CD4-positive, alpha-beta T cell treated with Interleukin-6 for 4 hours (primary cell): ENCODE data around the gene PERCC1.

ENCODE experiments used
- DNase-seq: peaks from one replicate; pipeline ENCODE4 v3.0.0-alpha.2; 2020; ENCODE audit warnings: mixed read lengths

The PERCC1 gene

DNA sequence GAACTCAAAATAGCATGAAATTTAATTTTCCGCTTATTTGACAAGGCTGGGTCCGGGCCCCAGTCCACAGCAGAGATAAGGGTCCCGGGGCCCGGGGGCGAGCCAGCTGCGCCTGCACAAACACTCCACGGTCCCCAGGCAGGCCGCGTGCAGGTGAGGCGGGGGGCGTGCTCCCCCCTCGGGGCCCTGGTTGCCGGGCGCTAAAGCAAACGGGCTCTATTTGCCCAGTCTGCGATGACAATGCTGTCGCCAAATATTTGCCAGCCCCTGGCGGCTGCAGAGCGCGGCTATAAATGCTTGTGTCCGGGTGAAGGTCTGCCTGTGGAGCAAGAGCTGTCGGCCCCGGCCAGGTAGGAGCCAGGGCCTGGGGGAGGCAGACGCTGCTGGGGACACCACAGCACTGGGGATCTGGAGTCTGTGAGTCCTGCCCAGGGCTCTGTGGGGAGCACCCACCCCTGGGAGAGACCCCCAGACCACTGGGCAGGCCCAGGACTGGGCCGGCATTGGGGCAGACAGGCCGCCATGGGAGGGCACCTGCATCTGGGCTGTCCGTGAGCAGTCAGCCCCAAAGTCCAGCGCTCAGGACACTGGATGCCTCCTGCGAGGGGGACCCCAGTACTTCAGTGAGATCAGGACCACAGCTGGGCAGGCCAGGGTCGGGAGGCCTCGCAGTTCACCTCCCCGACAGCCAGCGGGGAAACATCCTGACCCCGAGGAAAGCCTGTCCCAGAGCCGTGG lies at the start of gene PERCC1:
Gene PERCC1, plus strand, starts transcription at position 320 of the 738 bp plus-strand sequence. CDS start 1,516 bp downstream, outside the sequence.
- DNase-seq = no peak

DNA sequence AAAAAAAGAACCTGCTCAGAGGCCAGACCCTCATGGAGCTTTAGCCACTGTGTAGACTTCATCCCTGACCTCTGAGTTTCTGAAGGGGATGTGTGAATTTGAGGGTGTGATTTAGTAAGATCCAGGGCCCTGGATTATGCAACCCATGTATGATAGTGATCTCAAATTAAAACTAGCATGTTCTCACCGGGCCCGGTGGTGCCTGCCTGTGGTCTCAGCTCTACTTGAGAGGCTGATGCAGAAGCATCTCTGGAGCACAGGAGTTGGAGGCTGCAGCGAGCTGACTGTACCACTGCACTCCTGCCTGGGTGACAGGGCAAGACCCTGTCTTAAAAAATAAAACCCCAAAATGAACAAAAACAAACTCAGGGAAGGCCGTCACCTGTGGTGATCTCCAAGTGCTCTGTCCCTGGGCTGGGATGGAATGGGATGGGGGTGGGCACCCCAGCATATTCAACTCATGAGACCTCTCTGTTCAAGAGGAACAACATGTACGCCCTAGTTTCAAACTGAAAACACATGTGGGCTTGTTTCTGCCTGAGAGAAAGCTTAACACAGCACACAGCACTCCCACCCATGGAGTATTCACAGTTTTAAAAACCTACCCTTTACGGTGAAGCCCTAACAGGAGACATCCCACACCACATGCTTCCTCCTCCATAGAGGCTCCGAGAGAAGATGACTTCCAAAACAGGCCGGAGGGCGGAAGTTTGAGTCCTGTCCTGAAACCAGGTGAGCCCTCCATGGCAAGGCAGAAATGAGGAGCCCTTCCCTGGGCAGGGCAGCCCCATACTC lies 49.1 kb upstream of the PERCC1 start:
- DNase-seq = no peak

DNA sequence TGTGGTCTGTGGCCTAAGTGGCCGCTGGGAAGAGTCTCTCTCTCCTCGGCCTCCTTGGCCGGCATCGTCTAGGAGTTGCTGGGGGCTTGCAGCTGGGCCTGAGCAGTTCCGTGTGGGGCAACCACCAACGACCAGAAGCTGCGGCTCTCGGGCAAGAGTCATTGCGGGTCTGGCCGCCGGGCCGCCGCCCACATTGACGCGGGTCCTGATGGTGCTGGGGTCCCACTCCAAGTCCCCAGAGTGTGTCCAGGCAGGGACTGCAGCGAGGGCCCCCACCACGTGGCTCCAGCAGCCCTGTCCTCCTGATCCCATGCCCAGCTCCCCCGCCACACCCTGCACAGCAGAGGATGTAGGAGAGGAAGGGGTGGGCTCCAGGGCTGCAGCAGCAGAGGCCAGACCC lies 47.3 kb upstream of the PERCC1 start:
- DNase-seq = no peak

DNA sequence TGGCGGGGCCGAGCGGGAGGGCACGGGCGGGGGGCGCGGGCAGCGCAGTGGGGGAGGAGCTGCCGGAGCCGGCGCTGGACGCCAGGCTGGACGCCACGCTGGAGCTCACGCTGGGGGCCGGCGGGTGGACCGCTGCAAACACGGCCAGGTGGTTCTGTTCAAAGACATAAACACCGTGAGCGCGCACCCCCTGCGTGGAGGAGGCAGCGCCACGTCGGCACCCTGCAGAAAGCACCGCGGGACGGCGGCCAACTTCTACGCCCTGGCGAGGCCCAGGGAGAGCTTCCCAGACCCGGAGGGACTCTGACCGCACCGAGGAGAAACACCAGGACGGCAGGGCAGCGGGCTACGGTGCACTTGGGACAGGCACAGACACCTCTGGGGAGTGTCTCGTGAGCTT lies 45.6 kb upstream of the PERCC1 start:
- DNase-seq = no peak

DNA sequence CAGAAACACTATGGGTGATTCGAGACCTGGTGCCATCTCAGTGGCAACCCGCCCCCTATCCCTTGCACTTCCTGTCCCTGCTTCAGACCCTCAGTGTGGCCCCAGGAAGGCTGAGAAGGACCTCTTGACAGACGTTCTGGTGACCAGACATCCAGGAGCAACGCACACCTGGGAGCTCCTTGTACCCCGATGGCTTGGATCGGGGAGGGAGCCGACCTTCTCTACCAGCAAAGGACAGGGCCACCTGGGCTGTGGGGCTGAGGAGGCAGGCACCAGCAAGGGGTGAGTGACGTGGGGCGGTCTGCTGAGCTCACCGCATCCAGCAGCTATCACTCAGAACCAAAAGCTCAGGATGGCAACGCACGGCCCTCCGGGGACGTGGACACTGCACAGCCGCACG lies 43.5 kb upstream of the PERCC1 start:
- no peak for DNase-seq

DNA sequence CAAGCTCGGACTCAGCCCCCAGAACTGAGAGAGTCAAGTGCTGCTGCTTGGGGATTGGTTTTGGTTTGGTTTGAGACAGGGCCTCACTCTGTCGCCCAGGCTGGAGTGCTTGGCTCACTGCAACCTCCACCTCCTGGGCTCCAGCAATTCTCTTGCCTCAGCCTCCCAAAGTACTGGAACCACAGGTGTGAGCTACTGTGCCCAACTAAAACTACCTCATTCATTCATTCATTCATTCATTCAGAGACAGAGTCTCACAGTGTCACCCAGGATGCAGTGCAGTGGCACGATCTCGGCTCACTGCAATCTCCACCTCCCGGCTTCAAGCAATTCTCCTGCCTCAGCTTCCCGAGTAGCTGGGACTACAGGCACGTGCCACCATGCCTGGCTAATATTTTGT lies 41.1 kb upstream of the PERCC1 start:
- no peak for DNase-seq

DNA sequence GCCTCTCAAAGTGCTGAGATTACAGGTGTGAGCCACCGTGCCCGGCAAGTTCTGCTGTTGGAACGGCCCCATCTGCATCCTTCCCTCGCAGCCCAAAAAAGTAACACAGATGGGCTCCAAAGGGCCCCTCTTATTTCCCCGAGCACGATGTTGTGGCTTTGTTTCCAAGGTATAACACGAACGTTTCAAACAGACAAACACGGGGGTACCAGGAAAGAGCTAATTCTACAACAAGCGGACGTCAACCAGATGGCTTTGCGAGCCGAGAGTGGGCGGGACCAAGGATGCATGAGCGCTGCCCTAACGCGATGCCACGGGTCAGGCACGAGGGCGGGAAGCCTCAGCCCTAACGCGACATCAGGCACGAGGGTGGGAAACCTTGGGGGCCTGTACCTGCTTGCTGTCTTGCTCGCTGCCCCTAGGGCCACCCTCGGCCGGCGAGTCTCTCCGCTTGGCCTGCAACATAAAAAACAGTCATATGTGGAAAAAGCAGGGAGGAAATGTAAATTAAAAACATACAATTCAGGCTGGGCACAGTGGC lies 40.6 kb upstream of the PERCC1 start:
- DNase-seq = no peak

DNA sequence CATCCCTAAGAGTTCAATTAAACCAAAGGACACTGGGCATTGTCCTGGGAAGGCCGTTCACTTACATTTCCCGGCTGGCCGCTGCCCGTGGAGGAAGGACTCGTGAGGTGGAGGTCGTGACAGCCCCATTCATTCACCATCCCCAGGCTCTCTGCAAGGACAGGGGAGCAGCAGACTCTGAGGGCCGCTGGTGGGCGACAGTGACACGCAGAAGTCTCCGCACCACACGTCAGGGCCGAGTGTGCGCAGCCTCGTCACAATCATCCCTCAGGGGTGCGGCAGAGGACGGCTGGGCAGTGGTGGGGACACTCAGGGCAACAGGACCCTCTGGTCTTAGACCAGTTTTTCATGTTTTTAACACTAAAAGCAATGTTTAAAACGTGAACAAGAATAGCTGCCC lies 38.1 kb upstream of the PERCC1 start:
- DNase-seq = no peak

DNA sequence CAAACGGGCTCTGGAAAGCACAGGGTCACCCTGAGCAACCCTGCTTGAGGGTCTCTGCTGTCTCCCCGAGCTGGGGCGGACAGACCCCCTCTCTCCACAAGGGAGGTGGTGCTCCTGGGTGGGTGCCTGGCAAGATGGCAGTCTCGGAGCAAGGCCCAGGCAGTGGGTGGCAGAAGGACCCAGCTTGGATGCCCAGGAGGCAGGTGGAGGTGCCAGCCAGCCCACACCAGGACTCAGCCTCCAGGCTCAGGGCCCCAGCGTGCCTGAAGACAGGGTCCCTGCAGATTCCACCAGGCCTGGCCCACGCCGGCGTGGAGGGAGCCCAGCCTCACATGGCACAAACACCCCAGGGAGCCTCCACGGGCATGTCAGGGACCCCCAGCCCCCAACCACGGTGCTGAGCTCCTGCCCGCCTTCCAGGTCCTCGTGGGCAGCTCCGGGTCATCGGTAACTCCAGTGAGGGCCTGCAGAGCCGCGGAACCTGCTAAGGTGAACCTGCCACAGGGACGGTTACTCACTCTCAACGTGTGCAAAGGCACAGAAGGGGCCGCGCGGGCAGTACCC lies 37.2 kb upstream of the PERCC1 start:
- DNase-seq = no peak

DNA sequence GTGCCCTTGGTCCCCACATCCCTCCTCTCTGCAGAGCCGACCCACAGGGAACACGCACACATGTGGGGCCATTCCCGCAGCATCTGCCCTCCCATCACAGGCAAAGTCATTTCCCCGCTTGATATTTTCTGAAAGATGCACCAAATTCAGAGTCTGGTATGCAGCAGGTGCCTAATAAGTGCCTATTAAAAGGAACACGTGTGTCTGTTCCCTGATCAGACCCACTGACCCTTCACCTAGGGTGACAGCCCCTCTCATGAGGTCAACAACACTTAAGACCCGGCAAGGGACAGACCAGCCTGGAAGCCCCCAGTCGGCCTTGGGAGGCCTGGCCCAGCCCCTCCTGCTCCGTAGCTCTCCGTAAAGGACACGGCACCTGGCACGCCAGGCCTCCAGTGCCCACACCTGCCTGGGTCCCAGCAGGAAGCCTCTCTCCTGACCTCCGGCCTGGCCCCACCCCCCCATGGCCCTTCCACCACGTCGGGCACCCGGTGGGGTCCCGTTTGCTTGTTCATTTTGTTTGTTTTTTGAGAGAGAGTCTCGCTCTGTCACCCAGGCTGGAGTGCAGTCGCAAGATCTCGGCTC lies 36.4 kb upstream of the PERCC1 start:
- no peak for DNase-seq

DNA sequence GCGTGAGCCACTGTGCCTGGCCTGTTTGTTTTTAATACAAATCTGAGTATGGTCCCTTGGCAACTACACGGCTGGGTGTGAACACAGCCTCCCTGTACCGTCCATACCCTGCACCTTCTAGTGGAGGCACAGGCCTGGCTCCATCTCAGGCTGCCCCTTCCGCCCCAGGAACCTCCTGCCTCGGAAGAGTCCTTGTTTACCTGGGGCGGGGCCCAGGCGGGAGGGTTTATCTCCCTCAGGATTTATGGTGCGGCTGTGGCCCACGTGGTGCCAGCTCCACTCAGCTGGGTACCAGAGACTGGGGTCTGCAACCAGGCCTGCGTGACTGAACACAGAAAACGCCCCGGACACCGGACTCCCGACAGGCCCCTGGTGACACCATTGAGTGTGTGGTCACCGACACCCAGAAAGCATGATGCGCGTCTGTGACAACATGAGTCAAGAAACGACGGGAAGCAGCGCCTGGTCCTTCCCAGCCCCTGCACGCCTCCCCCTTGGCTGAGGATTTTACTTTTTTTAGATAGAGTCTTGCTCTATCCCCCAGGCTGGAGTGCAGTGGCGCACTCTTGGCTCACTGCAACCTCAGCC lies 35.3 kb upstream of the PERCC1 start:
- no peak for DNase-seq

DNA sequence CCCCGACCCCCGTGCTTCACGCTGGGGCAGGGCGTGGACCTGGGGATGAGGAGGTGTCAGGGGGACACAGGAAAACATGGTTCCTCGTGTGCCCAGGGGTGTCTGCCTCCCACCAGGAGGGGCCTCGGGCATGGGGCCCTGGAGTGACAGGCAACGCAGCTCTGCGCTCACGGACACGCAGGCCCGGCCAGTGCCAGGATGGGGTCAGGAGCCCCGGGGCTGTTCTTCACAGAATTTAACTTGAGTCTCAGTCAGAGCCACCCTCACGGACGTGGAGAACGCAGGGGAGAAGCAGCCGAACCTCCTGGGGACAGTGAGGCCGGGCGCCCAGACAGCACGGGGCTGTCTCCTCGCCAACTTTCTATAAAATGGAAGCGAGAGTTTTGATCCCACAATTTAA lies 33.1 kb upstream of the PERCC1 start:
- DNase-seq = no peak

DNA sequence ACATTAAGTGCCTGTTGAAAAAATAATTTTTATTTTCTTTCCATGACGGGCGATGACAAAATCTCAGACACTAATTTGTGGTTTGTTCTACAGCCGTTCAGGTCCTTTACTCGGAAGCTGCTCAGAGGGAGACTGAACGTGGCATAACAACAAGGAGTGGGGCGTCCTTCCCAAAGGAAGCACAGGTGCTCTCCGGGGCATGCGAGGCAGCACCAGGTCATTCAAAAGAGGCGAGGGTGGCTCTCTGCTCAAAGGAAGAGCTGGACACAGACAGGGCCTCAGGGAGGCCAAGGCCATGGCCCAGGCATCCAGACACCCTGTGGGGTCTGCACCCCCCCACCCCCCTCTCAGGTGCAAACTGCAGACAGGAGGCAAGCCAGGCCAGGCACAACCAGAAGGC lies 32.5 kb upstream of the PERCC1 start:
- DNase-seq = no peak

DNA sequence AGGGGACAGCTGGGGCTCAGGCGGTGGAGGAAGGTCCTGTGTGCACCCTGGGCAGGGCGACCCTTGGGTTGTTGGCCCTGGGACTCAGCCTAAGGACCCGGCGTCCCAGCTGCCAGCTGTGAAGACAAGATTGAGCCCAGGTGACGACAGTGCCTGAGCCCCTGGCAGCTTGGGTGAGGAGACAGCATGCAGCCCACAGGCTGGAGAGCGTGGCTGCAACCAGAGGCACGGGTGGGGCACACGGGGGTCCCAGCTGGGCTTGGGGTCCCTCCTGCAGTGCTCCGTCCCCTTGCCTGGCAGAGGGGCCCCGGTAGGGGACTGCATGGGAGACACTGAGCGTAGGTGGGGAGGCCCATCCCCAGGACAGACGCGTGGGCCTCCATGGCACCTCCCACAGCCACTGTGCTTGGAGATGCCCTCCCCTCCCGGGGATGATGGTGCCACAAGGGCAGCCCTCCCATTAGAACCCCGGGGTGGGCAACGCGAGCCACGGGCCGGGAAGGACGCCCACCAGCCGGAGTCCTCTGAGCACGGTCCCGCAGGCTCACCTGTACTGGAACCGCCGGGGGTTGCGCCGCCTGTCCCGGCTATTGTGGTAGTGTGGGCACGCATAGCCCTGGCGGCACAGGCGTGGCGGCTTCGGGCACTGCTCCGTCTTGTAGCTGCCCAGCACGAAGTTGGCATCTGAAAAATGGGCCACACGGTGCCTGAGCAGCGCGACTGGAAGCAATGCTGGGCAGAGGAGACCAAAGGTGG lies 31.9 kb upstream of the PERCC1 start:
- no peak for DNase-seq

DNA sequence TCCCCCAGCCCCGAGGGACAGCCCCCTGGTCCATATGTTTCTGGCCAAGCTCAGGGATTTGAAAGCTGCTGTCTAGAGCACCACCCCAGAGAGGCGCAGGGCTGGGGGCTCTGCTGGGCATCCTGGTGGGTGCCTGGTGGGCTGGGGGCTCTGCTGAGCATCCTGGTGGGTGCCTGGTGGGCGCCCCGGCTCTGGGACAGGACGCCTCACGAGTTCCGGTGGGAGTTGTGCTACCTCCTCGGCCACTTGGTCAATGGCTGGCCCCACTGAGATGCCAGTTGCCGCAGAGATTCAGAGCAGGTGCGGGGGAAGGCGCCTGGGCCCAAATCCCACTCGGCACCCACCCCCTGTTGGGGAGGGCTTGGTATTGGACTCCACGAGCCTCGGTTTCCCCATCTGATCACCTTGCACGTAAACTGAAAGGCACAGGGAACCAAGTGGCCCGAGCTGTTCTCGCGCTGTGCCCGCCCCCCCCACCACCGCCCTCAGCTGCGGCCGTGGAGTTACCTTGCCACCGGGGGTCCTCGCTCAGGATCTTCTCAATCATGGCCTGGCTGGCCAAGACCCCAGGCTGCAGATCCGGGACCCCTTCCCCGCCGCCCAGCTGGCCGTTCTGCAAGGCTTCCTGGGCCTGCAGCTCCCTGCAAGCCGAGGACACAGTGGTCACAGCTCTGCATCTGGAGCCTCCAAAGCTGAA lies 29.7 kb upstream of the PERCC1 start:
- no peak for DNase-seq

DNA sequence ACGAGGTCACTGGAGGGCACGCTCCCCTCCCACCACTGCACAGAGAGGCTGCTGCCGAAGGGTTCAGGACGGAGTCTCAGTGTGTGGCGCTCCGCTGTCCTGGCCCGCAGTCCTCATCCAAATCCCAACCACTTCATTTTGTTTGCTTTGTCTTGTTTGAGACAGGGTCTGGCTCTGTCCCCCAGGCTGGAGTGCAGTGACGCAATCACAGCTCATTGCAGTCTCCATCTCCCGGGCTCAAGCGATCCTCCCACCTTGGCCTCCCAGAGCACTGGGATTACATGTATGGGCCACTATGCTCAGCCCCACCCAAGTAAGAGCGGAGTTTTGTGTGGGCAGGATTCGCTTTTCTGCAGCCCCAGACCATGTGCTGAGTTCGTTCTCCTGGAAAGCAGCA lies 29.1 kb upstream of the PERCC1 start:
- DNase-seq = no peak

DNA sequence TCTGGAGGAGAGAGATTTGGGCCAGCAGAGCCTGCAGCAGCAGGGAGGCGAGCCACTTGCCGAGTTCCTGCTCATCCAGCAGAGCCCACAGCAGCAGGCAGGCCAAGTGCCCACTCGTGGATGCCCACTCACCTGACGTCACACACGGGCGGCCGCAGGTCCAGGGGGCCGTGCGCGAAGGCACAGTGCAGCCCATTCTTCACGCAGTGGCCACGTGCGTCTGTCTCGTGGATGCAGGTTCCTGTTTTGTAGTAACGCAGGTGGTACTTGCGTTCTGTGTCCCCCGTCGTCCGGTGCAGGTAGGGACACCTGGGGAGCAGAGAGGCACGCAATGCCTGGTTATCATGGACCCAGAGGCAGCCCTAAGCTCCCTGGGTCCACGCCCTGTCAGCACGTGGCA lies 27.8 kb upstream of the PERCC1 start:
- no peak for DNase-seq

DNA sequence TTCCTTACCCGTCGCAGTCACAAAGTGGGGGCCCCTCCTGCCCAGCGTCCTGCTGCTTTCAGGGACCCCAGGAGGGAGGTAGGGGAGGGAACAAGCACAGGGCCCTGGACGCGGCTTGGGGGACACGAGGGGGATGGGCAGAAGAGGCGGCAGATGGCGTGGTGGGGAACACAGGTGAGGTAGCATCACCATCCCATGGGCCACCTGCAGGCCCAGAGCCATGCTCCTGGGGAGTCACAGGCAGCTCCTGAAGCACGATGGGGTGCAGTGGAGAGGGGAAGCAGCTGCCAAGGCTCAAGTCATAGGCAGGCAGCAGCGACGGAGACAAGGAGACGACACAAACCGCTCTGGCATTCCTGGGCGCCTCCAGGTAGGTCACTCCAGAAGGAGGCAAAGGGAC lies 27.1 kb upstream of the PERCC1 start:
- DNase-seq = no peak

DNA sequence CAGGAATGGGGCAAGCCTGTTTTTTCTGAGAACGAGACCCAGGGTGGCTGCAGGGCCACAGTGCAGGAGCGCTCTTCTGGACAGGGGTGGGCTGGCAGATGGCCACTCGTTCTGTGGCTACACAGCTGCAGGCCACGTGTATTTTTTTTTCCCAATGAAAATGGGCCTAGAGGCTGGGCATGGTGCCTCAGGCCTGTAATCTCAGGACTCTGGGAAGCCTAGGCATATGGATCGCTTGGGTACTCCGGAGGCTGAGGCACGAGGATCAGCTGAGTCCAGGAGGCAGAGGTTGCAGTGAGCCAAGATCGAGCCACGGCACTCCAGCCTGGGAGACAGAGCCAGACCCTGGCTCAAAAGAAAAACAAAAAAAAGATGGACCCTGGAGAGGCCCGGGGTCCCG lies 23.1 kb upstream of the PERCC1 start:
- DNase-seq = no peak

DNA sequence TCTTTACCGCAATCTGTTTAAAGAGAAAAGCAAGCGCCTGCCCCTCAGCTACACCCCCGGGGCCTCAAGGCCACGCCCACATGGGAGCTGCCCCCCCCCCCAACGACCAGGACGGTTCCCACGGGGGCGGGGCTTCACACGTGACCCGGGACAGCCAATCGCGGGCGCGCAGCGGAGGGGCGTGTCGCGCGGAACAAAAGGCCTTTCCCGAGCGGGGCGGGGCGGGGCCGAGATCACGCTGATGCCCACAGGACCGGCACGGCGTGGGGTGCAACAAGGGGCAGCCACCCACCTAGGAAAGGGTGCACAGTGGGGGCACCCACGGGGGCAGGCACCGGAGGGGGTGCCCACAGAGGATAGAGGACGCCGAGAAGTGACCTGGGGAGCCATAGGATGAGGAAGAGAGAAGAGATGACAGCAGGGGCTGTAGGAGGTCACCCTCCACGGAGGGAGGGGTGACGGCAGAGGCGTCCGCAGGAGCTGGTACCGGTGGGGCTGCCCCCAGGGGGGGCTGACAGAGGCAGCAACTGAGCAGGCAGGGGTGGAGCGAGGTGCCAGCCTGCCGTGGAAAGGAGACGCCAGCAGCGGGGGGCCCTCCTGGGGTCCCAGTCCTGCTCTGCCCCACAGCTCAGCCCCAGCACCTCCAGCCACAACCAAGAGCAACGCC lies 22.6 kb upstream of the PERCC1 start:
- peak; percentile 97 for DNase-seq

DNA sequence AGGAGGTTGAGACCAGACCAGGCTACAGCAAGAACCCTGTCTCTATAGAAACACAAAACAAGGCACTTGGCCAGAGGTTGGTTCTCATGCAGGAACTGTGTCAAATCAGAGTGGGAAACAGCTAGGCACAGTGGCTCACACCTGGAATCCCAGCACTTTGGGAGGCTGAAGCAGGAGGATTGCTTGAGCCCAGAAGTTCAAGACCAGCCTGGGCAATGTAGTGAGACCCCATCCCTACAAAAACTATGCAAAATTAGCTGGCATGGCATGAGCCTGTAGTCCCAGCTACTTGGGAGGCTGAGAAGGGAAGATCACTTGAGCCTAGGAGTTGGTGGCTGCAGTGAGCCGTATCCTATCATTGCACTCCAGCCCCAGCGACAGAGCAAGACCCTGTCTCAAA lies 18.0 kb upstream of the PERCC1 start:
- no peak for DNase-seq
